T-helper 17 cell (primary cell): Measurements from ENCODE around the gene EMID1. TPM values are rescaled to one million over a fixed set of nuclear protein-coding genes. Genes with fewer than 3 reads are reported as not detected.

ENCODE experiments used
- ATAC-seq: fragments of 150-1000 bp; cut with Tn5 transposase; 2 replicates; pipeline ENCODE4 v1.10.0; 2021; ENCODE audit warnings: mild to moderate bottlenecking, moderate library complexity
- DNase-seq, 3 donors: peaks; one replicate each; pipeline versions ENCODE4 v3.0.0 to v3.0.0-alpha.2; 2020 to 2021
- H3K9me3 ChIP-seq: one replicate; pipeline ENCODE4 v1.7.0; 2013; ENCODE audit warnings: low read length, mild to moderate bottlenecking; ENCODE audit not compliant: control insufficient read depth, poor library complexity, severe bottlenecking
- H3K27ac Mint-ChIP-seq: one replicate; pipeline ENCODE4 v1.8.0; 2022; ENCODE audit warnings: mild to moderate bottlenecking, moderate library complexity, mixed read lengths
- H3K27me3 Mint-ChIP-seq: one replicate; pipeline ENCODE4 v1.8.0; 2022; ENCODE audit warnings: mixed read lengths
- H3K36me3 Mint-ChIP-seq: one replicate; pipeline ENCODE4 v1.8.0; 2022; ENCODE audit warnings: low read depth, mixed read lengths
- H3K4me1 Mint-ChIP-seq: one replicate; pipeline ENCODE4 v1.8.0; 2022; ENCODE audit warnings: mild to moderate bottlenecking, mixed read lengths
- H3K4me3 Mint-ChIP-seq: one replicate; pipeline ENCODE4 v1.8.0; 2022; ENCODE audit warnings: mild to moderate bottlenecking, moderate library complexity, mixed read lengths
- total RNA-seq, 4 donors: library from RNA in 2 of 4; stranded (reverse) in 2 of 4; gene quantifications; one replicate each; pipeline ENCODE4 v1.2.3 and lab custom pipeline; 2022 to 2026

Gene EMID1
- total RNA-seq, 2 donors from 2014 or later, result not detected

GRCh38 chr22:29269230-29269604, 63.5 kb downstream of the EMID1 start:
- H3K9me3 ChIP-seq, result no peaks in the 10 kb centered on the region
- peaks cover 55% of the 10 kb centered on the region for H3K4me1 Mint-ChIP-seq
- peaks cover 9% of the 10 kb centered on the region for H3K36me3 Mint-ChIP-seq
- no peaks in the 10 kb centered on the region for H3K27me3 Mint-ChIP-seq
- peak overlapping the region; percentile 100 for H3K27ac Mint-ChIP-seq
- H3K4me3 Mint-ChIP-seq, result peak overlapping the region; percentile 99
- ATAC-seq (no peak), DNase-seq (no peak)

- Mint-ChIP-seq H3K27ac (peak overlapping the region; percentile 100), H3K4me3 (peak overlapping the region; percentile 99), H3K4me1 (peaks cover 57% of the 10 kb centered on the region), H3K36me3 (peaks cover 9% of the 10 kb centered on the region), H3K27me3 (no peaks in the 10 kb centered on the region)
- DNase-seq (no peak), ATAC-seq (no peak)
- H3K9me3 ChIP-seq, result no peaks in the 10 kb centered on the region
These were observed 64.2 kb downstream of the EMID1 start for GRCh38 chr22:29269731-29270474.

GRCh38 chr22:29270475-29271271, 65.0 kb downstream of the EMID1 start:
- DNase-seq (no peak), ATAC-seq (no peak)
- peak overlapping the region; percentile 100 for H3K27ac Mint-ChIP-seq
- peak overlapping the region; percentile 99 for H3K4me3 Mint-ChIP-seq
- H3K9me3 ChIP-seq, result no peaks in the 10 kb centered on the region
- H3K27me3 Mint-ChIP-seq, result no peaks in the 10 kb centered on the region
- peaks cover 58% of the 10 kb centered on the region for H3K4me1 Mint-ChIP-seq
- peaks cover 9% of the 10 kb centered on the region for H3K36me3 Mint-ChIP-seq

- Mint-ChIP-seq H3K4me1 (peaks cover 59% of the 10 kb centered on the region), H3K4me3 (peak overlapping the region; percentile 81), H3K27ac (peak overlapping the region; percentile 74), H3K27me3 (no peaks in the 10 kb centered on the region), H3K36me3 (peaks cover 14% of the 10 kb centered on the region)
- no peak for ATAC-seq
- no peak for DNase-seq
- H3K9me3 ChIP-seq, result no peaks in the 10 kb centered on the region
These were observed 66.9 kb downstream of the EMID1 start for GRCh38 chr22:29272624-29273023.

GRCh38 chr22:29275167-29275566, 69.5 kb downstream of the EMID1 start:
- peak overlapping the region; percentile 89 for H3K27ac Mint-ChIP-seq
- H3K27me3 Mint-ChIP-seq, result no peaks in the 10 kb centered on the region
- no peak overlapping the region for H3K4me3 Mint-ChIP-seq
- DNase-seq (no peak), ATAC-seq (no peak)
- H3K9me3 ChIP-seq, result no peaks in the 10 kb centered on the region
- peaks cover 16% of the 10 kb centered on the region for H3K36me3 Mint-ChIP-seq
- H3K4me1 Mint-ChIP-seq, result peaks cover 54% of the 10 kb centered on the region

GRCh38 chr22:29275819-29276565, 70.3 kb downstream of the EMID1 start:
- H3K27ac Mint-ChIP-seq, result peak overlapping the region; percentile 89
- peak overlapping the region; percentile 41 for H3K4me3 Mint-ChIP-seq
- ATAC-seq (no peak), DNase-seq (no peak)
- H3K9me3 ChIP-seq, result no peaks in the 10 kb centered on the region
- H3K36me3 Mint-ChIP-seq, result peaks cover 16% of the 10 kb centered on the region
- H3K27me3 Mint-ChIP-seq, result no peaks in the 10 kb centered on the region
- H3K4me1 Mint-ChIP-seq, result peaks cover 46% of the 10 kb centered on the region

- H3K4me3 Mint-ChIP-seq, result no peak overlapping the region
These were observed 72.2 kb downstream of the EMID1 start for GRCh38 chr22:29277927-29278326.

GRCh38 chr22:29284196-29284595, 78.5 kb downstream of the EMID1 start:
- Mint-ChIP-seq H3K4me1 (peaks cover 22% of the 10 kb centered on the region), H3K27me3 (no peaks in the 10 kb centered on the region), H3K27ac (no peak overlapping the region), H3K4me3 (no peak overlapping the region), H3K36me3 (peaks cover 2% of the 10 kb centered on the region)
- no peak for ATAC-seq
- DNase-seq, result no peak
- H3K9me3 ChIP-seq, result no peaks in the 10 kb centered on the region

More at GRCh38 chr22:29277927-29278326, 72.2 kb downstream of the EMID1 start:
- Mint-ChIP-seq H3K27ac (no peak overlapping the region), H3K27me3 (no peaks in the 10 kb centered on the region), H3K36me3 (peaks cover 16% of the 10 kb centered on the region), H3K4me1 (peaks cover 37% of the 10 kb centered on the region)
- DNase-seq (no peak), ATAC-seq (no peak)
- no peaks in the 10 kb centered on the region for H3K9me3 ChIP-seq

GRCh38 chr22:29288837-29289236, 83.1 kb downstream of the EMID1 start:
- Mint-ChIP-seq H3K4me3 (no peak overlapping the region), H3K36me3 (peaks cover 2% of the 10 kb centered on the region), H3K27me3 (no peaks in the 10 kb centered on the region), H3K4me1 (peaks cover 23% of the 10 kb centered on the region), H3K27ac (no peak overlapping the region)
- ATAC-seq, result no peak
- H3K9me3 ChIP-seq, result no peaks in the 10 kb centered on the region
- DNase-seq, result no peak

GRCh38 chr22:29290061-29290460, 84.4 kb downstream of the EMID1 start:
- Mint-ChIP-seq H3K4me3 (no peak overlapping the region), H3K36me3 (peaks cover 2% of the 10 kb centered on the region), H3K27ac (no peak overlapping the region), H3K4me1 (peaks cover 18% of the 10 kb centered on the region), H3K27me3 (no peaks in the 10 kb centered on the region)
- no peak for ATAC-seq
- DNase-seq, result no peak
- H3K9me3 ChIP-seq, result no peaks in the 10 kb centered on the region

GRCh38 chr22:29291215-29291614, 85.5 kb downstream of the EMID1 start:
- DNase-seq (no peak), ATAC-seq (no peak)
- Mint-ChIP-seq H3K27me3 (no peaks in the 10 kb centered on the region), H3K36me3 (peaks cover 2% of the 10 kb centered on the region), H3K4me3 (no peak overlapping the region), H3K4me1 (peaks cover 16% of the 10 kb centered on the region), H3K27ac (no peak overlapping the region)
- H3K9me3 ChIP-seq, result no peaks in the 10 kb centered on the region

GRCh38 chr22:29292379-29292778, 86.7 kb downstream of the EMID1 start:
- H3K27ac Mint-ChIP-seq, result peak overlapping the region; percentile 29
- H3K27me3 Mint-ChIP-seq, result no peaks in the 10 kb centered on the region
- H3K4me3 Mint-ChIP-seq, result no peak overlapping the region

GRCh38 chr22:29298641-29299040, 92.9 kb downstream of the EMID1 start:
- DNase-seq, result no peak
- H3K4me3 Mint-ChIP-seq, result no peak overlapping the region

More at GRCh38 chr22:29292379-29292778, 86.7 kb downstream of the EMID1 start:
- peaks cover 5% of the 10 kb centered on the region for H3K36me3 Mint-ChIP-seq
- ATAC-seq (no peak), DNase-seq (no peak)
- H3K9me3 ChIP-seq, result no peaks in the 10 kb centered on the region
- peaks cover 11% of the 10 kb centered on the region for H3K4me1 Mint-ChIP-seq

More at GRCh38 chr22:29298641-29299040, 92.9 kb downstream of the EMID1 start:
- H3K27ac Mint-ChIP-seq, result no peak overlapping the region
- no peak for ATAC-seq
- H3K27me3 Mint-ChIP-seq, result no peaks in the 10 kb centered on the region
- peaks cover 17% of the 10 kb centered on the region for H3K4me1 Mint-ChIP-seq
- H3K36me3 Mint-ChIP-seq, result peaks cover 18% of the 10 kb centered on the region
- H3K9me3 ChIP-seq, result no peaks in the 10 kb centered on the region
